SK-N-MC (cell line): ENCODE data around the gene GNB2.

Experiments
- EZH2 ChIP-seq: fragments of 200-600 bp; sonication (generic); IDR thresholded peaks from one replicate; pipeline ENCODE4 v1.6.1; 2017; ENCODE audit warnings: antibody characterized with exemption
- FOXP2 ChIP-seq: optimal IDR thresholded peaks from 2 replicates; pipeline ENCODE3; 2011; ENCODE audit warnings: mild to moderate bottlenecking, moderate library complexity; ENCODE audit not compliant: insufficient read depth; ENCODE audit errors: extremely low read length, control extremely low read depth
- POLR2AphosphoS5 ChIP-seq: IDR thresholded peaks from 2 replicates; pipeline ENCODE4 v1.6.1; 2012; ENCODE audit warnings: mild to moderate bottlenecking, low read depth, low read length, borderline replicate concordance

DNA sequence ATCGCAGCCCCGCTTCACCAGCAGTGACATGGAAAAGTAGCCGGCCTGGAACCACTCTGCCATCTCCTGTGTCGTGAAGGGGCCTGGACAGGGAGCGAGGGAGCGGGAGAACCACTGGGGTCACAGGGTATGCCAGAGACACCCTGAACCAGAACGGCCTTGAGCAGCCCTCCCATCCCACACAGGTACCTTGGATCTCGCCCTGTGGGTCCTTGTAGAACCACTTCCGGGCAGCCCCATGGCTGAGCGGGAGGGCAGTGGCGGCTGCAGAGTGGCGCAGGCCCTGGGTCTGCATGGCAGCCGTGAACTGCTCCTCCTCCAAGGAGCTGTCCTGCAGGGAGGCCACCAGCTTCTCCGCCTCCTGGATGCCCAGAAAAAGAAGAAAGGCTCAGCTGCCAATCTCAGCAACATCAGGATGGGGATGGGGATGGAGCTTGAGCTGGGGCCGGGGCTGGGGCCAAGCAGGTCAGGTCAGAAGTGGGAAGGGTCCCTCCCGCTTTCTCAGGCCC, 11.0 kb downstream of the GNB2 start:
- TF ChIP-seq EZH2 (no peak), POLR2AphosphoS5 (no peak), FOXP2 (no peak)
